ENCODE data around the gene CTAG1B. TPM values are rescaled to one million over a fixed set of nuclear protein-coding genes. Genes with fewer than 3 reads are reported as not detected.
"Not testable (repeated sequence)": the region's sequence is repeated elsewhere in the genome, so short reads cannot be mapped to it uniquely, and the experiment has no call there.

CTAG1B gene
- total RNA-seq, 1 donor, result not detected

GRCh38 chrX:154593201-154593600 is 25.9 kb downstream of the CTAG1B start:
- DNase-seq (ENCODE audit: low read depth), result no peak
- no peak for TF ChIP-seq CTCF (IDR thresholded peaks at IDR 0.05; ENCODE audit: insufficient read depth, low read depth, low read length)
- no peak overlapping the region for H3K4me3 ChIP-seq (ENCODE audit: low read depth, low read length)

GRCh38 chrX:154592505-154592904 is 26.6 kb downstream of the CTAG1B start:
- no peak overlapping the region for H3K4me3 ChIP-seq (ENCODE audit: low read depth, low read length)
- DNase-seq (ENCODE audit: low read depth), result no peak
- no peak for TF ChIP-seq CTCF (IDR thresholded peaks at IDR 0.05; ENCODE audit: insufficient read depth, low read depth, low read length)

- H3K4me3 ChIP-seq (ENCODE audit: low read depth, low read length); DNase-seq (ENCODE audit: low read depth): not testable (repeated sequence)
Measured at GRCh38 chrX:154590415-154590814, 28.7 kb downstream of the CTAG1B start.

- not testable (repeated sequence) for H3K4me3 ChIP-seq (ENCODE audit: low read depth, low read length); DNase-seq (ENCODE audit: low read depth)
Measured at GRCh38 chrX:154584585-154585183, 34.4 kb downstream of the CTAG1B start, which contains the start of gene CTAG1A. Gene CTAG1A, plus strand, starts transcription at chrX:154585133. Its CDS starts 74 bp downstream, at chrX:154585207.

- DNase-seq (ENCODE audit: low read depth); H3K4me3 ChIP-seq (ENCODE audit: low read depth, low read length): not testable (repeated sequence)
Measured at GRCh38 chrX:154582994-154583393, 36.1 kb downstream of the CTAG1B start.

GRCh38 chrX:154575076-154575475 is 44.0 kb downstream of the CTAG1B start:
- DNase-seq (ENCODE audit: low read depth); H3K4me3 ChIP-seq (ENCODE audit: low read depth, low read length): not testable (repeated sequence)

GRCh38 chrX:154573061-154573460 is 46.0 kb downstream of the CTAG1B start:
- not testable (repeated sequence) for DNase-seq (ENCODE audit: low read depth); H3K4me3 ChIP-seq (ENCODE audit: low read depth, low read length)

- not testable (repeated sequence) for DNase-seq (ENCODE audit: low read depth); H3K4me3 ChIP-seq (ENCODE audit: low read depth, low read length)
Measured at GRCh38 chrX:154570361-154570760, 48.7 kb downstream of the CTAG1B start.

Small RNA genes lying within 50 kb of the gene (small RNA-seq; reads per million reads assigned to genes)
- gene AC244090.1 (not detected), gene AC244107.2 (not detected)

Other genes with a start within 250 kb of the CTAG1B start
- 3,767 and 4,290 TPM in 2 replicates for gene FLNA, start 244.6 kb downstream of the CTAG1B start, total RNA-seq
- 34.5 and 35.1 TPM in 2 replicates for gene EMD, start 240.0 kb downstream of the CTAG1B start, total RNA-seq
- gene RPL10, start 220.9 kb downstream of the CTAG1B start, total RNA-seq, result 1,310 and 1,322 TPM in 2 replicates
- 45.4 and 53.5 TPM in 2 replicates for gene DNASE1L1, start 210.0 kb downstream of the CTAG1B start, total RNA-seq
- 15.5 and 17.4 TPM in 2 replicates for gene TAFAZZIN, start 207.7 kb downstream of the CTAG1B start, total RNA-seq
- gene ATP6AP1, start 190.6 kb downstream of the CTAG1B start, total RNA-seq, result 72.5 and 91.8 TPM in 2 replicates
- 81.8 and 106 TPM in 2 replicates for gene GDI1, start 182.1 kb downstream of the CTAG1B start, total RNA-seq
- 44.9 and 54.4 TPM in 2 replicates for gene FAM50A, start 175.1 kb downstream of the CTAG1B start, total RNA-seq
- gene PLXNA3, start 161.0 kb downstream of the CTAG1B start, total RNA-seq, result 16.8 and 26.8 TPM in 2 replicates
- gene LAGE3, start 140.0 kb downstream of the CTAG1B start, total RNA-seq, result 12.6 and 15.5 TPM in 2 replicates
- 31.9 and 32.0 TPM in 2 replicates for gene UBL4A, start 132.7 kb downstream of the CTAG1B start, total RNA-seq
- 27.7 and 31.5 TPM in 2 replicates for gene SLC10A3, start 128.7 kb downstream of the CTAG1B start, total RNA-seq
- 23.5 and 24.6 TPM in 2 replicates for gene FAM3A, start 103.0 kb downstream of the CTAG1B start, total RNA-seq
- 95.7 and 128 TPM in 2 replicates for gene G6PD, start 72.4 kb downstream of the CTAG1B start, total RNA-seq
- gene IKBKG, start 71.7 kb downstream of the CTAG1B start, total RNA-seq, result 13.0 and 19.3 TPM in 2 replicates
- not detected in 2 replicates for gene CTAG1A, start 34.1 kb downstream of the CTAG1B start, total RNA-seq
- gene CTAG2, start 34.3 kb upstream of the CTAG1B start, total RNA-seq, result not detected in 2 replicates
- gene GAB3, start 131.8 kb upstream of the CTAG1B start, total RNA-seq, result 0.43 and 0.64 TPM in 2 replicates
- gene DKC1, start 143.6 kb upstream of the CTAG1B start, total RNA-seq, result 34.8 and 38.9 TPM in 2 replicates
- gene MPP1, start 186.2 kb upstream of the CTAG1B start, total RNA-seq, result 11.7 and 17.1 TPM in 2 replicates
- not detected in 2 replicates for gene SMIM9, start 215.4 kb upstream of the CTAG1B start, total RNA-seq

All from fibroblast of villous mesenchyme (primary cell).